Hindlimb muscle (tissue), 1 donor: Measurements from ENCODE around the gene CPNE1. TPM values are rescaled to one million over a fixed set of nuclear protein-coding genes. Genes with fewer than 3 reads are reported as not detected.
A peak's percentile ranks its signal among the peaks of the same experiment; 100 is the strongest.

Experiments used
- DNase-seq: peaks from one replicate; pipeline ENCODE4 v3.0.0-alpha.2; 2013
- polyA plus RNA-seq: library from polyadenylated mRNA; unstranded; fragments of 120-200 nt; gene quantifications from one replicate; pipeline ENCODE4 v1.2.1, GENCODE V29; 2013; ENCODE audit not compliant: insufficient read length

The CPNE1 gene
- polyA plus RNA-seq, 1 donor = 144 TPM

DNA sequence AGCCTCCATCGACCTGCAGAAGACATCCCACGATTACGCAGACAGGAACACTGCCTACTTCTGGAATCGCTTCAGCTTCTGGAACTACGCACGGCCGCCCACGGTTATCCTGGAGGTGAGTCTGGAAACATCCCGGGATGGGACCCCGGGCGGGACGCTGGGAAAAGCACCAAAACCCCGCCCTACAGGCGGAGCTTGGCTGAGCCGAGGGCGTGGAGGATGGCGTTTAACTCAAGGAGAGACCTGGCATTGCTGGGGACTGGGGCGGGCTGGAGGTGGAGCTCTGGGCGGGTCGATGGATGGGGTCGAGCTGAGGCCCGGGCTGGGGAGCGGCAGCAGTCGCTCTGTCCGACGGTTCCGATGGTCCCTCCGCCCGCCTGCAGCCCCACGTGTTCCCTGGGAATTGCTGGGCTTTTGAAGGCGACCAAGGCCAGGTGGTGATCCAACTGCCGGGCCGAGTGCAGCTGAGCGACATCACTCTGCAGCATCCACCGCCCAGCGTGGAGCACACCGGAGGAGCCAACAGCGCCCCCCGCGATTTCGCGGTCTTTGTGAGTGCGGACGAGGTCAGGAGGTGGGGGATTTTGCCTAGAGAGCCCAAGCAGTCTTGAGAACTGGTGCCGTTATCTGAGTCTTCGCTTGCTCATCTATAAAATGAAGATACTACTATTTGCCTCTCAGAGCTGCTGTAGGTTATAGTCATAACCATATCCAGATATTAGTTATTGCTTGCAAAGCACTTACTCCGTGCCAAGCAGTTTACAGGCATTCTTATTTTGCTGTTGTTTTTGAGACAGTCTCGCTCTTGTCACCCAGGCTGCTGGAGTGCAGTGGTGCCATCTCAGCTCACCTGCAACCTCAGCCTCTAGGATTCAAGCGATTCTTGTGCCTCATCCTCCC lies 45.3 kb downstream of the CPNE1 start:
- DNase-seq = peak; percentile 88

- DNase-seq = no peak
Measured at GRCh38 chr20:35618263-35619131, 46.2 kb downstream of the CPNE1 start.

DNA sequence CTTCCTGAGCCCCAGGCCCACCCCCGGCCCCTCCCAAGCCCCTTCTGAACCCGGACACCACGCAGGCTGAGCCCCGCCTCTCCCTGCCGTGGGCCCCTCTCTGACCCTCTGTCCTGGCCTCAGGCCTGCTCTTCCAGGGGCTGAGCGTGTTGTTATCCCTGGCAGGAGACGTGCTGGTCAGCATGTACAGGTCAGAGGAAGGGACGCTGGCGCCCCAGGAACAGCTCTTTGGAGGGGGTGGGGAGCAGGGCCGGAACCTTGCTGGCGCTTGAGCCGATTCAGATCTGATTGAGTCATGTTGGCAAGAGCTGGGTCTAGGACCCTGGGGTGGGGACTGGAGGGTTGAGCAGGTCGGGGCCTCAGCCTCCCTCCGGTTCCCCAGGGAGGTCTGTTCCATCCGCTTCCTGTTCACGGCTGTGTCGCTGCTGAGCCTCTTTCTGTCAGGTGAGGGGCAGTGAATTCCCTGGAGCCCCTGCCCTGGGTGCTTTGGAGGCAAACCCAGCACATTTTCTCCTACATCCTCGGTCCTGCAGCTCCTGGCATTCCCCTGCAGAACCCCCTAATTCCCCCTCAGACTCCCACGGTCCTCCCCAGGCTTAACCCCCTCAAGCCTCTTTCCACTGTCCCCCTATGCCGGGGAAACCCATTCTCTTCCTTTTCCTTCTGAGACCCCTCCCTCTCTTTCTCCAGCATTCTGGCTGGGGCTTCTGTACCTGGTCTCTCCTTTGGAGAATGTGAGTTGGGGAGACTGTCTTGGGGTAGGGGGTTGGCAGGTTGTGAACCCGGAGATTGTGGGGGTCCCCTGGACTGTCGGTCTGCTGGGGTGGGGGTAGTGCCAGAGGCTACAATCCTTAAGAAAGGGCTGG lies 47.1 kb downstream of the CPNE1 start:
- DNase-seq = peak; percentile 74

DNA sequence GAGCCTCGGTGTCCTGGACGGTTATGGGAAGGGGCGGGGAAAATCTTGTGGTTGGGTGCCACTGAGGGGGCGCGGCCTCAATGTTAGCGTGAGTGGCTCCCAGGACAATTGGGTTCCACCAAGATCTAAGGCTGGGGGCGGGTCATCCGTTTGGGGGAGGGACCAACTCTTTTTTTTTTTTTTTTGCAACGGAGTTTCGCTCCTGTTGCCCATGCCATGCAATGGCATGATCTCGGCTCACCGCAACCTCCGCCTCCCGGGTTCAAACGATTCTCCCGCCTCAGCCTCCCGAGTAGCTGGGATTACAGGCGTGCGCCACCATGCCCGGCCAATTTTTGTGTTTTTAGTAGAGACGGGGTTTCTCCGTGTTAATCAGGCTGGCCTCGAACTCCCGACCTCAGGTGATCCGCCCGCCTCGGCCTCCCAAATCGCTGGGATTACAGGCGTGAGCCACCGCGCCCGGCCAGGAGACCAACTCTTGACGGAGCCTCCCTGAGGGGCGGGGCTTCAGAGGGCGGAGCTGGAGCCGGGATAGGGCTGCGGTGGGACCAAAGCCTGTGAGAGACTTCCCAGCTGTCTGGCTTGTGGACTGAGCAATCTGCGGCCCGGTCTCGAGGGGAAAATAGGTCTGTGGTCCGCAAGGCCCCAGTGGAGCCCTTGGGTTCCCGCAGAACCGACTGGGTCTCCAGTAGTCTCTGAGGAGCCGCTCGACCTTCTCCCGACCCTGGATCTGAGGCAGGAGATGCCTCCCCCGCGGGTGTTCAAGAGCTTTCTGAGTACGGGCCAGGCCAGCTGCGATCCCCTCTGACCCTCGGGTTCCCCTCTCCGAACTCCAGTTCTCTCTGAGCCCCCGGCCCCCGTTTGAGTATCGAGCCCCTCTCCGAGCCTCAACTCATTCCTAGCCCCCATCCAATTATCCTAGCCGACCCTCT lies 48.0 kb downstream of the CPNE1 start:
- DNase-seq = peak; percentile 81

DNA sequence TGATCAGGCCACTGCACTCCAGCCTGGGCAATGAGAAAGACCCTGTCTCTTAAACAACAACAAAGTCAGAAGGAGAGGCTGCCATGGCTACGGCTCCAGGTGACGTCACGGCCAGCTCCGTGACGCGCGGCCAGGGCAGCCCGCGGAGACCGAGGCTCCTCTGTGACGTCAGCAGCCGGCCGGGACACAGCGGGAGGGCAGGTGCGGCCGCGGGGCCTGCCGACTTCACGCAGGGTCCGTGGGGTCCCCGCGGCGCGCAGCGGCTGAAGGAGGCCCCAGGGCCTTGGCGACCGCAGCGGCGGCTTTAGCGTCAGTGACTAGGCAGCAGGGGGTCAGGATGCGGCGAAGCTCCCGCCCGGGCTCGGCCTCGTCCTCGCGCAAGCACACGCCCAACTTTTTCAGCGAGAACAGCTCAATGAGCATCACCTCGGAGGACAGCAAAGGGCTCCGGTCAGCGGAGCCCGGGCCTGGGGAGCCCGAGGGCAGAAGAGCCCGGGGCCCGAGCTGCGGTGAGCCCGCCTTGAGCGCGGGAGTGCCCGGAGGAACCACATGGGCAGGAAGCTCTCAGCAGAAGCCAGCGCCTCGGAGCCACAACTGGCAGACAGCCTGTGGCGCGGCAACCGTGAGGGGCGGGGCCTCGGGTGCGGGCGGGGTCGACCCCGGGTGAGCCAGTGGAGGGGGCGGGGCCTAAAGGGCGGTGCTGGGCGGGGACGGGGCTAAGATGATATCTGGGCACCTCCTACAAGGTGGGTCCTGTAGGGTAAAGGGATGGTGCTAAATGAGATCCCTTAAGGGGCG lies 48.8 kb downstream of the CPNE1 start, which contains the start of gene SPAG4:
SPAG4 (plus strand) TSS at position 163 of the 798 bp plus-strand sequence; CDS start at position 338, 175 bp downstream.
- DNase-seq = peak; percentile 89

DNA sequence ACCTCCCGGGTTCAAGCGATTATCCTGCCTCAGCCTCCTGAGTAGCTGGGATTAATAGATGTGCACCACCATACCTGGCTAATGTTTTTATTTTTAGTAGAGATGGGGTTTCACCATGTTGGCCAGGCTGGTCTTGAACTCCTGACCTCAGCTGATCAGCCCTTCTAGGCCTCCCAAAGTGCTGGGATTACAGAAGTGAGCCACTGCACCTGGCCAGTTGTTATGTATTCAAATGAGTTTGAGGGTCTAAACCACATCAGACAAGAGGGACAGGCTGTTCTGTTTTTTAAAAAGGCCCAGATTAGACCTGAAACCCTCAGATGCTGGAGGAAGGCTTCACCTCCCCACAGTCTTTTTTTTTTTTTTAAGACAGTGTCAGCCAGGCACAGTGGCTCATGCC lies 53.2 kb downstream of the CPNE1 start:
- DNase-seq = no peak

GRCh38 chr20:35610833-35611427 lies 53.8 kb downstream of the CPNE1 start:
- DNase-seq = no peak

GRCh38 chr20:35607003-35607735 lies 57.5 kb downstream of the CPNE1 start:
- no peak for DNase-seq

- no peak for DNase-seq
Measured at GRCh38 chr20:35606127-35606526, 58.6 kb downstream of the CPNE1 start.

DNA sequence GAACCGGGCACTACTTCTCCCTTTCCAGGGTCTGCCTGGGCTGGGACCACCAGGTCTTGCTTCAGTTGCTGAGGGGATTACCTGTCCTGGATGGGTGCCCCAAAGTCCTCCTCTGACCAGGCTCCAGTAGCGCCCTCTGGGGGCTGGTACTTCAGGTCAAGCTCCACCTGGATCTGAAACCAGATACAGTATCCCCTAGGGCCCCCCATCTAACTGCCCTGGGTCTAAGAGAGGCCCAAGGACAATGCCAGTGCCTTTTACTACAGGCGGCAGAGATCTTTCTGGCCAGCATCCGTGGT lies 60.3 kb downstream of the CPNE1 start:
- DNase-seq = no peak

DNA sequence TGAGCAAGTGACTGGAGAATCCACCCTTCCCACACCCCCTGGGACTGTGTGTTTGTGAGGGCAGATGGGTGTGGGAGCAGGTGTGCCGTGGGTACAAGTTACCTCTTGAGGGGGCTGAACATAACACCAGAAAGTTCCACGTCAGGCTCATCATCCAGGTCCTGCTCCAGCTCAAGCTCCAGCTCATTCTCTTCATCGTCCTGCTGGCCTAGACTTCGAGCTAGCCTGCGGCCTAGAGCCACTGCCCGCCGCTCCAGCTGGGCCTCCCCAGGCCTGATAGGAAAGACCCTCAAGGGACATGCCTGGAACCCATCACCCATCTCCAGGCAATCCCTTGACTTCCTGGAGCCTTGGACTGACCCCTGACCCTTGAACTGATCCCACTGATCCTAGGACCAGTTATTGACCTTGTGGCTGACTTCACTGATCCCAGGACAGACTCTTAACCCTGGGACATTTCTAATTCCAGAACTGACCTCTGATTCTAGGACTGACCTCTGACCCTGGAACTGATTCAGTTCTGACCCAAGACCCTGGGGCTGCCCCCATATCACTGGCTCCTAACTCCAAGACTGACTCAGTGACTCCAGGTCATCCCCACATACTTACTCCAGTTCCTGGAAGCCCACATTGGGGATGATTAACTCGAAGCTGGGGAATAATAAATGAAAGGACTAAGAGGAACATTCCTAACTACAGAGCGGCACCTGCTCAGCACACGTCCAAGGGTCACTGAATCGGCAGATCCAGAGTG lies 60.8 kb downstream of the CPNE1 start:
- DNase-seq = no peak

DNA sequence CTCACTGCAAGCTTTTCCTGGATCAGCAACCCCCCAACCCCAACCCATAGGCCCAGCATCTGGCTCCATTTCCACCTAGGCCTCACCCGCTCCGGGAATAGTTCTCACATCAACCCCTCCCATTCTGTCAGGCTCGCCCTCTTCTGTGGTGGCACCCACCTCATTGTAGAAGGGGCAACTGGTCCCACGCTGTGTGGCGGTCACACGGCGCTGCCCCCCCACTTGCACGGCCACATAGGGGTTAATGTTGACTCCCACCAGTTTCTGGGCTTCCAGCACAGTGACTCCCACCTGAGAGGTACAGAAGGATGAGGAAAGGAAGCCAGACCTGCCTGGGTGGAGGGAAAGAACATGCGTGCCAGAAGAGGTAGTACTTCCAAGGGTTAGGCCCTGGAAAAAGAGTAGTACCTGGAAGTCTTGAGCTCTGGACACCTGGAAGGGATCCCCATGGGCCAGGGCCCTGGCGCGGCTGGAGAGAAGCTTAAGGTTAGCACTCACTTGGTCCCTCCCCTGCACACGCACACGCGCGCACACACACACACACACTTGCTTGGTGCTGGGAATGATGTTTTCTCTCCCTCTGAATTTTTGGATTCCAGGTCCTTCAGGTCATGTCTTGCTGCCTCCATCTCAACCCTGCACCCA lies 61.7 kb downstream of the CPNE1 start:
- DNase-seq = no peak

GRCh38 chr20:35601990-35602389 lies 62.7 kb downstream of the CPNE1 start:
- no peak for DNase-seq

DNA sequence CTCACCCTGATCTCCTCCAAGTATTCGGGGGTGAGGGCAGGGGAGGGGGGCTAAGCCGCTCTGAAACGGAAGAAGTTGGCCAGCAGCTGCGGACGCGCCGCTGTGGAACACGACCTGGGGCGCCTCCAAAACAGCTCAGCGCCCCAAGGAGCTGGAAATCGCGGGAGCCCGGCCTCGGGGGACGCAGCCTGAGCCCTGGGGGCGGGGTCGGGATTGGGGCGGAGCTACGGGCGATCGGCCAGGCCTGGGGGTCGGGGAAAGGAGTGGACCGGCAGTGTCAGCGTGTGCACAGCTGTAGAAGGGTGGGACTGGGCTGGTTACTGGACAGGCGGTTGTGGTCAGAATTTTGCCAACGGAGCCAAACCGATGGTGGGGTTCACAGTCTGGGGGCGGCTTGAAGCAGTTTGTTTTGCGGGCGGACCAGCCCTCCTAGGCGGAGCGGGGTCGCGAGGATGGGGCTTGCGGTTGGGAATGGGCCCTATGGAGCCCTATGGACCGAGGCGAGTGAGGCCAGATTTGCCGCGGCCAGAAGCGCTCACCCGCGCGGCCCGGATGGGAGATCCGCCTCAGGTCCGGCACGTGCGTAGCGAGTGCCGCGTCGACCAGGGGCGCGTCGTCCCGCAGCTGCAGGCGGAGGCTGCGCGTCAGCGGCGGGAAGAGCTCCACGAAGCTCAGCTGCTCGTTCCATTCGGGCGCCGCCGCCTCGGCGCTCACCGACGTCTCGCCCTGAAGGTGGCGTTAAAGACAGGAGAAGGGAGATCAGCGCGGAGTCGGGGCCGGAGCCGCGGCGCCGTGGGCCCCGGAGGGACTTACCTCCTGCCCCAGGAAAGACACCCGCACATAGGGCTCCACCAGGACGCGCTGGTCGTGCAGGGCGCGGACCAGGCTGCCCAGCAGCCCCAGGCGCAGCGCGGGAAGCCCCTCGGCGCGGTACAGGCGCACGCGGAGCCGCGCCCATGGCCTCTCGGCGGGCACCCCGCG lies 63.4 kb downstream of the CPNE1 start:
- DNase-seq = peak; percentile 92

- DNase-seq = no peak
Measured at GRCh38 chr20:35600176-35600992, 64.3 kb downstream of the CPNE1 start.

- no peak for DNase-seq
Measured at GRCh38 chr20:35599776-35600120, 65.0 kb downstream of the CPNE1 start.
